ENCODE results near the gene STX7. TPM values are rescaled to one million over a fixed set of nuclear protein-coding genes. Genes with fewer than 3 reads are reported as not detected.

STX7 gene
- total RNA-seq, 4 donors from 2014 or later: 30.1 to 48.2 (median 33.3) TPM

GRCh38 chr6:132478266-132478665 is 34.6 kb downstream of the STX7 start:
- TF ChIP-seq POLR2A (IDR thresholded peaks at IDR 0.05) (no peak), CTCF (IDR thresholded peaks at IDR 0.05) (no peak)
- no peak for DNase-seq (ENCODE audit: low spot score in 2 of 2)
- intact Hi-C loops (cut with DNase I; ENCODE audit: low total_unique reads): no loop called here
- WGBS, 2 donors: 53 to 97% methylated on average over 2 of the region's 2 CpGs
- no peak overlapping the region for H3K4me3 ChIP-seq (ENCODE audit: low read depth, poor library complexity, severe bottlenecking)

GRCh38 chr6:132476688-132477087 is 36.2 kb downstream of the STX7 start:
- intact Hi-C loops (cut with DNase I; ENCODE audit: low total_unique reads): no loop called here
- DNase-seq (ENCODE audit: low spot score in 2 of 2): no peak
- no peak overlapping the region for H3K4me3 ChIP-seq (ENCODE audit: low read depth, poor library complexity, severe bottlenecking)
- 78 to 91% methylated on average over 4 of the region's 4 CpGs for WGBS, 2 donors
- TF ChIP-seq POLR2A (IDR thresholded peaks at IDR 0.05) (no peak), CTCF (IDR thresholded peaks at IDR 0.05) (no peak)

- no peak for TF ChIP-seq CTCF (IDR thresholded peaks at IDR 0.05)
- TF ChIP-seq POLR2A (IDR thresholded peaks at IDR 0.05): no peak
- intact Hi-C loops (cut with DNase I; ENCODE audit: low total_unique reads): no loop called here
- DNase-seq (ENCODE audit: low spot score in 2 of 2): no peak
- no peak overlapping the region for H3K4me3 ChIP-seq (ENCODE audit: low read depth, poor library complexity, severe bottlenecking)
- WGBS, 2 donors: 69 to 70% methylated on average over 1 of the region's 1 CpG
Observed at GRCh38 chr6:132475925-132476324, 37.0 kb downstream of the STX7 start.

GRCh38 chr6:132471787-132472186 is 41.1 kb downstream of the STX7 start:
- WGBS, 2 donors: 75 to 88% methylated on average over 3 of the region's 3 CpGs
- TF ChIP-seq POLR2A (IDR thresholded peaks at IDR 0.05) (no peak), CTCF (IDR thresholded peaks at IDR 0.05) (no peak)
- intact Hi-C loops (cut with DNase I; ENCODE audit: low total_unique reads): no loop called here
- no peak overlapping the region for H3K4me3 ChIP-seq (ENCODE audit: low read depth, poor library complexity, severe bottlenecking)
- DNase-seq (ENCODE audit: low spot score in 2 of 2): no peak

- intact Hi-C loops (cut with DNase I; ENCODE audit: low total_unique reads): no loop called here
- DNase-seq (ENCODE audit: low spot score in 2 of 2): no peak
- H3K4me3 ChIP-seq (ENCODE audit: low read depth, poor library complexity, severe bottlenecking): no peak overlapping the region
- TF ChIP-seq CTCF (IDR thresholded peaks at IDR 0.05) (no peak), POLR2A (IDR thresholded peaks at IDR 0.05) (no peak)
- 67 to 77% methylated on average over 3 of the region's 3 CpGs for WGBS, 2 donors
Observed at GRCh38 chr6:132466952-132467351, 46.0 kb downstream of the STX7 start.
